Astrocyte (in vitro differentiated cells and primary cell): ENCODE data around the gene SUFU. TPM values are rescaled to one million over a fixed set of nuclear protein-coding genes. Genes with fewer than 3 reads are reported as not detected.

Experiments used
- DNase-seq: peaks from one replicate; pipeline ENCODE4 v3.0.0-alpha.2; 2010; ENCODE audit warnings: low read depth
- FAIRE-seq: peaks from 2 replicates; lab custom pipeline; 2011; peaks lifted over from hg19 to GRCh38; lab: Jason Lieb, UNC
- H2AFZ ChIP-seq: 2 replicates; pipeline ENCODE4 v1.6.0; 2012; ENCODE audit warnings: low read depth, low read length, inconsistent platforms
- H3K27ac ChIP-seq: 2 replicates; pipeline ENCODE4 v1.5.1; 2011; ENCODE audit warnings: low read depth, low read length, inconsistent platforms
- H3K27me3 ChIP-seq: 2 replicates; pipeline ENCODE4 v1.6.0; 2011; ENCODE audit warnings: low read length, inconsistent platforms; ENCODE audit not compliant: insufficient read depth
- H3K36me3 ChIP-seq: 2 replicates; pipeline ENCODE4 v1.5.1; 2011; ENCODE audit warnings: low read length, inconsistent platforms; ENCODE audit not compliant: insufficient read depth
- H3K4me1 ChIP-seq: 2 replicates; pipeline ENCODE4 v1.5.1; 2011; ENCODE audit warnings: low read length, inconsistent platforms; ENCODE audit not compliant: insufficient read depth
- H3K4me2 ChIP-seq: 2 replicates; pipeline ENCODE4 v1.6.0; 2012; ENCODE audit warnings: low read length, inconsistent platforms
- H3K4me3 ChIP-seq: 2 replicates; pipeline ENCODE4 v1.5.1; 2011; ENCODE audit warnings: low read depth, mild to moderate bottlenecking, low read length, inconsistent platforms; ENCODE audit not compliant: insufficient read depth
- H3K79me2 ChIP-seq: 2 replicates; pipeline ENCODE4 v1.6.0; 2012; ENCODE audit warnings: mild to moderate bottlenecking, low read length, inconsistent platforms; ENCODE audit not compliant: insufficient read depth
- H3K9ac ChIP-seq: 2 replicates; pipeline ENCODE4 v1.6.0; 2012; ENCODE audit warnings: mild to moderate bottlenecking, low read length, inconsistent platforms
- H3K9me3 ChIP-seq: 2 replicates; pipeline ENCODE4 v1.5.1; 2012; ENCODE audit warnings: low read depth, mild to moderate bottlenecking, low read length, inconsistent platforms; ENCODE audit not compliant: insufficient read depth
- H4K20me1 ChIP-seq: 2 replicates; pipeline ENCODE4 v1.6.0; 2012; ENCODE audit warnings: low read length, inconsistent platforms; ENCODE audit not compliant: insufficient read depth
- H3K27ac Mint-ChIP-seq: one replicate; pipeline ENCODE4 v1.8.0; 2021; ENCODE audit warnings: mild to moderate bottlenecking, mixed read lengths; ENCODE audit not compliant: unreplicated experiment
- H3K27me3 Mint-ChIP-seq: one replicate; pipeline ENCODE4 v1.8.0; 2021; ENCODE audit warnings: low read depth, mixed read lengths; ENCODE audit not compliant: unreplicated experiment
- H3K36me3 Mint-ChIP-seq: one replicate; pipeline ENCODE4 v1.8.0; 2021; ENCODE audit warnings: low read depth, mixed read lengths; ENCODE audit not compliant: unreplicated experiment
- H3K4me1 Mint-ChIP-seq: one replicate; pipeline ENCODE4 v1.8.0; 2021; ENCODE audit warnings: low read depth, mixed read lengths; ENCODE audit not compliant: unreplicated experiment
- H3K4me3 Mint-ChIP-seq: one replicate; pipeline ENCODE4 v1.8.0; 2021; ENCODE audit warnings: mild to moderate bottlenecking, moderate library complexity, mixed read lengths; ENCODE audit not compliant: unreplicated experiment
- H3K9me3 Mint-ChIP-seq: one replicate; pipeline ENCODE4 v1.8.0; 2021; ENCODE audit warnings: mild to moderate bottlenecking, mixed read lengths; ENCODE audit not compliant: unreplicated experiment
- EZH2 ChIP-seq: IDR thresholded peaks from 2 replicates; pipeline ENCODE4 v1.6.1; 2012; ENCODE audit warnings: mild to moderate bottlenecking, low read length, inconsistent platforms; ENCODE audit not compliant: insufficient read depth
- total RNA-seq: library from RNA; stranded (reverse); gene quantifications from 2 replicates; pipeline ENCODE4 v1.2.1, GENCODE V29; 2021
- TF ChIP-seq, protein P1 (sequence below): IDR thresholded peaks from 2 replicates; pipeline ENCODE4 v1.5.1; 2011; ENCODE audit warnings: low read depth, mild to moderate bottlenecking, inconsistent platforms, low read length, moderate library complexity; ENCODE audit not compliant: insufficient read depth

SUFU gene
- total RNA-seq, 1 donor from 2014 or later = 25.8 TPM

DNA sequence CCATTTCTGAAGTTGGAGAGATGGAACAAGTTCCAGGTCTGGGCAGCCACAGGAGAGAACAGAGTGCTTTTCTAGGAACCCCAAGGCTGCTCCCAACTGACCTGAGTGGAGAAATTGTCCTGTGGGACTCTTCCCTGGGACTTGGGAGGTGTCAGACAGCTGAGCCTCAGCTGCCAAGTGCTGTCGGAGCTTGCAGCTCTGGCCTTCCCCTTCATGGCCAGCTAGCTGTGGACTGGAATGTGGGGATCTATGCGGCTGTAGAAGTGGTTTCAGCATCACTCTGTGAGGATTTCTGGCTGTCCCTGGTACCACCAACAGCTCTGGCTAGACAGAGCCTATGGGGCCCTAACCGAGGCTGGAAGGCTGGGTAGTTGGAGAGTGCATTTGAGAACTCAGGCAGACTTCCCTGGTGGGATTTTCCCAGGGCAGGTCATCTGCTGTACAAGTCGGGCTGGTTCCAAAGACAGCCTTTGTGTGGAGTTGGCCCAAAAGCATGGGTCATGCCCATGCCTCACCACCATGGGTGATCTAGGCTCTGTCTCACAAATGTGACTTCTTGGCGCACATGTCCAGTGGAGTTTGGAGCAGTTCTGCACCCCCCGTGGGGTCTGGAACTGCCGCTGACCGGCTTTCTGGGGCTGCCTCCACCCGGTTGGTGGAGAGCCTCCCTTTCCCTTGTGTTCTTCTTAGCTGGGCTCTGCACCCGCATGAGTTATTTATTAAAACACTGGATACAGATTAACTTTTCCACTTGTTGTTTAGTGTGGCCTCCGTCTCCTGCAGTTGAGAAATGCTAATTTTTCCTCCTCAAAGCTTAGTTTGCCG, 10.9 kb downstream of the SUFU start:
- FAIRE-seq (no peak), DNase-seq (no peak)
- Histone ChIP-seq H3K79me2 (peaks cover 7% of the 10 kb centered on the region), H4K20me1 (peaks cover 40% of the 10 kb centered on the region), H2AFZ (no peak overlapping the region), H3K4me1 (peaks cover 7% of the 10 kb centered on the region), H3K4me3 (no peak overlapping the region), H3K9ac (no peak overlapping the region), H3K4me2 (no peak overlapping the region), H3K36me3 (peaks cover 9% of the 10 kb centered on the region), H3K9me3 (no peaks in the 10 kb centered on the region), H3K27ac (no peak overlapping the region), H3K27me3 (no peaks in the 10 kb centered on the region)
- H3K4me3 Mint-ChIP-seq = no peak overlapping the region
- H3K4me1 Mint-ChIP-seq = peaks cover 9% of the 10 kb centered on the region
- peaks cover 19% of the 10 kb centered on the region for H3K36me3 Mint-ChIP-seq
- H3K27ac Mint-ChIP-seq = no peak overlapping the region
- no peaks in the 10 kb centered on the region for H3K9me3 Mint-ChIP-seq
- TF ChIP-seq, protein P1, sequence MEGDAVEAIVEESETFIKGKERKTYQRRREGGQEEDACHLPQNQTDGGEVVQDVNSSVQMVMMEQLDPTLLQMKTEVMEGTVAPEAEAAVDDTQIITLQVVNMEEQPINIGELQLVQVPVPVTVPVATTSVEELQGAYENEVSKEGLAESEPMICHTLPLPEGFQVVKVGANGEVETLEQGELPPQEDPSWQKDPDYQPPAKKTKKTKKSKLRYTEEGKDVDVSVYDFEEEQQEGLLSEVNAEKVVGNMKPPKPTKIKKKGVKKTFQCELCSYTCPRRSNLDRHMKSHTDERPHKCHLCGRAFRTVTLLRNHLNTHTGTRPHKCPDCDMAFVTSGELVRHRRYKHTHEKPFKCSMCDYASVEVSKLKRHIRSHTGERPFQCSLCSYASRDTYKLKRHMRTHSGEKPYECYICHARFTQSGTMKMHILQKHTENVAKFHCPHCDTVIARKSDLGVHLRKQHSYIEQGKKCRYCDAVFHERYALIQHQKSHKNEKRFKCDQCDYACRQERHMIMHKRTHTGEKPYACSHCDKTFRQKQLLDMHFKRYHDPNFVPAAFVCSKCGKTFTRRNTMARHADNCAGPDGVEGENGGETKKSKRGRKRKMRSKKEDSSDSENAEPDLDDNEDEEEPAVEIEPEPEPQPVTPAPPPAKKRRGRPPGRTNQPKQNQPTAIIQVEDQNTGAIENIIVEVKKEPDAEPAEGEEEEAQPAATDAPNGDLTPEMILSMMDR = no peak
- TF ChIP-seq EZH2 = no peak
- no peaks in the 10 kb centered on the region for H3K27me3 Mint-ChIP-seq

- Histone ChIP-seq H3K9ac (no peak overlapping the region), H3K79me2 (peaks cover 7% of the 10 kb centered on the region), H3K36me3 (peaks cover 9% of the 10 kb centered on the region), H4K20me1 (peaks cover 45% of the 10 kb centered on the region), H3K4me3 (no peak overlapping the region), H3K9me3 (no peaks in the 10 kb centered on the region), H3K4me2 (no peak overlapping the region), H3K27me3 (no peaks in the 10 kb centered on the region), H2AFZ (no peak overlapping the region), H3K4me1 (peaks cover 6% of the 10 kb centered on the region), H3K27ac (no peak overlapping the region)
- DNase-seq (no peak), FAIRE-seq (no peak)
- Mint-ChIP-seq H3K4me3 (no peak overlapping the region), H3K27me3 (no peaks in the 10 kb centered on the region), H3K27ac (no peak overlapping the region), H3K9me3 (no peaks in the 10 kb centered on the region), H3K4me1 (peaks cover 9% of the 10 kb centered on the region), H3K36me3 (peaks cover 19% of the 10 kb centered on the region)
- TF ChIP-seq, protein P1 = no peak
- TF ChIP-seq EZH2 = no peak
Measured at GRCh38 chr10:102515724-102516123, 12.0 kb downstream of the SUFU start.

GRCh38 chr10:102517553-102517952, 13.8 kb downstream of the SUFU start:
- H3K27ac Mint-ChIP-seq = peak overlapping the region; percentile 96
- Histone ChIP-seq H3K79me2 (peaks cover 15% of the 10 kb centered on the region), H3K4me3 (no peak overlapping the region), H4K20me1 (peaks cover 56% of the 10 kb centered on the region), H3K4me1 (peaks cover 6% of the 10 kb centered on the region), H3K36me3 (peaks cover 4% of the 10 kb centered on the region), H3K4me2 (peak overlapping the region; percentile 33), H2AFZ (no peak overlapping the region), H3K27ac (no peak overlapping the region), H3K9ac (peak overlapping the region; percentile 4), H3K27me3 (no peaks in the 10 kb centered on the region), H3K9me3 (no peaks in the 10 kb centered on the region)
- no peaks in the 10 kb centered on the region for H3K9me3 Mint-ChIP-seq
- DNase-seq (peak; percentile 56), FAIRE-seq (peak; percentile 59)
- H3K4me1 Mint-ChIP-seq = peaks cover 13% of the 10 kb centered on the region
- H3K36me3 Mint-ChIP-seq = peaks cover 21% of the 10 kb centered on the region
- no peak for TF ChIP-seq EZH2
- TF ChIP-seq, protein P1 = no peak
- no peaks in the 10 kb centered on the region for H3K27me3 Mint-ChIP-seq
- H3K4me3 Mint-ChIP-seq = peak overlapping the region; percentile 70
